GM18498 (cell line): ENCODE results near the gene CAV3.

ENCODE experiments used
- ATAC-seq: cut with Tn5 transposase; IDR thresholded peaks from one replicate; pipeline ENCODE4 v1.9.1; 2021; ENCODE audit warnings: mild to moderate bottlenecking, moderate library complexity; ENCODE audit not compliant: unreplicated experiment

The CAV3 gene

GRCh38 chr3:8734908-8735307 is 1.3 kb downstream of the CAV3 start:
- no peak for ATAC-seq

- ATAC-seq: no peak
Measured at GRCh38 chr3:8736436-8736835, 2.8 kb downstream of the CAV3 start.

- no peak for ATAC-seq
Measured at GRCh38 chr3:8737301-8737700, 3.7 kb downstream of the CAV3 start.

GRCh38 chr3:8737823-8738222 is 4.2 kb downstream of the CAV3 start:
- no peak for ATAC-seq

- ATAC-seq: no peak
Measured at GRCh38 chr3:8738639-8739038, 5.0 kb downstream of the CAV3 start.

- ATAC-seq: no peak
Measured at GRCh38 chr3:8739757-8740504, 6.3 kb downstream of the CAV3 start.

- ATAC-seq: no peak
Measured at GRCh38 chr3:8741581-8742261, 8.1 kb downstream of the CAV3 start.

- ATAC-seq: no peak
Measured at GRCh38 chr3:8743021-8743601, 9.5 kb downstream of the CAV3 start.

GRCh38 chr3:8743911-8744310 is 10.3 kb downstream of the CAV3 start:
- ATAC-seq: no peak

- no peak for ATAC-seq
Measured at GRCh38 chr3:8745619-8746370, 12.2 kb downstream of the CAV3 start.

- ATAC-seq: no peak
Measured at GRCh38 chr3:8746780-8747345, 13.3 kb downstream of the CAV3 start.

GRCh38 chr3:8749316-8749715 is 15.7 kb downstream of the CAV3 start:
- ATAC-seq: no peak

- no peak for ATAC-seq
Measured at GRCh38 chr3:8752832-8753231, 19.2 kb downstream of the CAV3 start.

GRCh38 chr3:8755097-8755496 is 21.5 kb downstream of the CAV3 start:
- no peak for ATAC-seq

GRCh38 chr3:8755564-8756237 is 22.1 kb downstream of the CAV3 start:
- ATAC-seq: no peak

GRCh38 chr3:8756671-8757070 is 23.1 kb downstream of the CAV3 start:
- no peak for ATAC-seq

- ATAC-seq: no peak
Measured at GRCh38 chr3:8757551-8758518, 24.2 kb downstream of the CAV3 start.

- ATAC-seq: no peak
Measured at GRCh38 chr3:8759038-8759707, 25.6 kb downstream of the CAV3 start.

GRCh38 chr3:8760091-8760490 is 26.5 kb downstream of the CAV3 start:
- no peak for ATAC-seq
